ENCODE results near the gene NPY4R2.
"Not testable (repeated sequence)": the region's sequence is repeated elsewhere in the genome, so short reads cannot be mapped to it uniquely, and the experiment has no call there.

DNA sequence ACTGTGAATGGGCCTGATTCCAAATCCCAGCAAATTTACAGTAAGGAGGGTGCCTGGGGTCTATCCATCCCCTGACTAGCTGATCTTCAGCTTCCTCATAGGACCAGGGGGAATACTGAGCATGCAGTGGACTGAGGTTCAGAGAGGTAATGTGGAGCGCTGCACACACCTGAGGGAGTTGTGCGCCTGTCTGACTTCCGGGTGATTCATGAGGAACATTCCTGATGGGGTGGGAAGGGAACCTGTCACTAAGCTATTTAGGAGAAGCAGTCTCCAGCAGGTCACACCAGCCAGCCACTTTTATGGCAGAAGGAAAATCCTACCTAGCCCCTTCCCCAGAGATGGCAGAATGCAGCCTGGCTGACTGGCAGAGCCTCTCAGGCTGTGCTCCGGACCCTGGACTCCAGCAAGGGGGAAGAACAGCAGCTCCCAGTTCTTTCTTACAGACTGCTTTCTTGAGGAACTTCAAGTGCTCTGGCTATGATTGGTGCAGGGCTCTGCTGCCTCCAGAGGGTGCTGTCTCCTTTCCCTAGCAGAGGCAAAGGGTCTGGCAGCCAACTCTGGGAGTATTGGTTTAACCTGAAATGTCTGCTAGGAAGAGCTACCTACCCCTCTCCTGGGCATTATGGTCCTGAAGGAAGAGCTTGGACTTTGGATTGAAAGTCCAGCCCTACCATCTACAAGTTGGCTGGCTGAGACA is 2.5 kb upstream of the NPY4R2 start:
- TF ChIP-seq, protein P1, sequence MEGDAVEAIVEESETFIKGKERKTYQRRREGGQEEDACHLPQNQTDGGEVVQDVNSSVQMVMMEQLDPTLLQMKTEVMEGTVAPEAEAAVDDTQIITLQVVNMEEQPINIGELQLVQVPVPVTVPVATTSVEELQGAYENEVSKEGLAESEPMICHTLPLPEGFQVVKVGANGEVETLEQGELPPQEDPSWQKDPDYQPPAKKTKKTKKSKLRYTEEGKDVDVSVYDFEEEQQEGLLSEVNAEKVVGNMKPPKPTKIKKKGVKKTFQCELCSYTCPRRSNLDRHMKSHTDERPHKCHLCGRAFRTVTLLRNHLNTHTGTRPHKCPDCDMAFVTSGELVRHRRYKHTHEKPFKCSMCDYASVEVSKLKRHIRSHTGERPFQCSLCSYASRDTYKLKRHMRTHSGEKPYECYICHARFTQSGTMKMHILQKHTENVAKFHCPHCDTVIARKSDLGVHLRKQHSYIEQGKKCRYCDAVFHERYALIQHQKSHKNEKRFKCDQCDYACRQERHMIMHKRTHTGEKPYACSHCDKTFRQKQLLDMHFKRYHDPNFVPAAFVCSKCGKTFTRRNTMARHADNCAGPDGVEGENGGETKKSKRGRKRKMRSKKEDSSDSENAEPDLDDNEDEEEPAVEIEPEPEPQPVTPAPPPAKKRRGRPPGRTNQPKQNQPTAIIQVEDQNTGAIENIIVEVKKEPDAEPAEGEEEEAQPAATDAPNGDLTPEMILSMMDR (IDR thresholded peaks at IDR 0.05): peak in 1 of 4 donors; percentile 37
- TF ChIP-seq POLR2A (IDR thresholded peaks at IDR 0.05): not testable (repeated sequence)
